ENCODE measurements around the gene NTMT1.

NTMT1 gene

DNA sequence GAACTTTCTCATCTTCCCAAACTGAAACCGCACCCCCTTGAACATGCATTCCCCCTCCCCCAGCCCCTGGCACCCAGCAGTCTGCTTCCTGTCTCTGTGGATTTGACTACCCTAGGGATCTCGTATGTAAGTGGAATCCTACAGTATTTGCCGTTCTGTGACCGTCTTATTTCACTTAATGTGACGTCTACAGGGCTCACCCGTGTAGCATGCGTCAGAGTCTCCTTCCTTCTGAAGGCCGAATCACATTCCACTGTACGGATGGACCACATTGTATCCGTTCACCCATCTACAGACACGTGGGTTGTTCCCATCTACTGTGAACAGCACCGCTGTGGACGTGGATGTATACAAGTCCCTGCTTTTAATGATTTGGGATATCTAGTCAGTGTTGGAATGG lies 44.0 kb downstream of the NTMT1 start:
- no peak for FAIRE-seq
- no peak for DNase-seq (ENCODE audit: extremely low spot score, insufficient read length, low read depth)

DNA sequence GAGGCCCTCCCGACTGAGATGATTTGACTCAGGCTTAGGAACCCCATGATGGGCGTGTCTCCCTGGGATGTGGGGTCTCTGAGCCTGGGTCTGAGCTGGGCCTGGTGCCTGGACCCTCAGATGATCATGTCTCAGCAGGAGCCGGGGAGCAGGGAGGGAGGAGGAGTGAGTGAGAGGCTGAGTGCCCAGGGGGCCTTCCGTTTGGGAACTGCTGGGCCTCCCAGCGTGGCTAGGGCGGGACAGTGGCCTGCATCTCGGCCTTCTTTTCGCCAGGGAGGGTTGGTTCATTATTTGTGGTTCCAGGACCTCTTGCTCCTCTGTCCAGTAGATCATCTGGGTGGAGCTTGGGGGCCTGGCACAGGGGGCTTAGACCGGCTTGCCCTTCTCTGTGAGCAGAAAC lies 45.1 kb downstream of the NTMT1 start:
- DNase-seq (ENCODE audit: extremely low spot score, insufficient read length, low read depth): no peak
- no peak for FAIRE-seq

DNA sequence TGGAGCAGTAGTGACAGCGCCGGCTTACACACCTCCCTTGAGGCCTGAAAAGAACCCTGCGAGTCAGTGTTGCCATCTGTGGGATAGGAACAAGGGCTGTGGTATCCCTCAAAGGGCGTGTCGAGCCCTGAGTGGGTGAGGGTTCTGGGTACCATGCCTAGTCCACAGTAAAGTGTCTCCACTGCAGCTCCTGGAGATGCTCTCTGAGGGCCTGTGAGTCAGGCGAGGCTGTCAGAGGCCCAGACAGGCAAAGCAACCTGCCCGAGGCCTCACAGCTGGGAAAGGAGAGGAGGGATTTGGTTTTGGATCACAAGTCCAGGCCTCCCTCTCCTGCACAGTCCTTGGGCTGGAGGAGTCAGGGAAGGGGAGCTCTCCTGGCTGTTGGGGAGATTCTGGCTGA lies 45.6 kb downstream of the NTMT1 start:
- DNase-seq (ENCODE audit: extremely low spot score, insufficient read length, low read depth) (no peak), FAIRE-seq (no peak)

- FAIRE-seq (no peak), DNase-seq (ENCODE audit: extremely low spot score, insufficient read length, low read depth) (no peak)
Observed at GRCh38 chr9:129672702-129673101, 46.7 kb downstream of the NTMT1 start.

- FAIRE-seq: no peak
- DNase-seq (ENCODE audit: extremely low spot score, insufficient read length, low read depth): no peak
Observed at GRCh38 chr9:129673602-129674001, 47.6 kb downstream of the NTMT1 start.

DNA sequence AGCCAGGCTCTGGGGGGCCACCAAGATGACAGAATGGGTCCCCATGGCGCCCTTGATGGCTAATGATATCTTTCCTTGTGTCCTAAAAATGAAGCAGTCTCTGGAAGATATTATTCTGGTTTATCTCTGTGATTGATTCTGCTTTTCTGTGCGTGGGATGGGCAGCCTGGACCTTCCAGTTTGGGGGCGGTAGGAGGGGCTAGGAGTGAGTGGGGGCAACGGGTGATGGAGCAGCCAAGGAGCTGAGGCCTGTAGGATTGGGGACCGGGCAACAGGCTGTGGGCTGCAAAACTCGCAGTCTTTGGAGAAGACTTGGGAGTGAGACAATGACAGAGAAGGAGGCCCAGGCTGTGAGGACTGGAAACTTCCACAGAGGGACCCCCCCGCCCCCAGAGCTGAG lies 48.3 kb downstream of the NTMT1 start:
- FAIRE-seq (no peak), DNase-seq (ENCODE audit: extremely low spot score, insufficient read length, low read depth) (no peak)

- FAIRE-seq: no peak
- DNase-seq (ENCODE audit: extremely low spot score, insufficient read length, low read depth): no peak
Observed at GRCh38 chr9:129675620-129676019, 49.7 kb downstream of the NTMT1 start.

- DNase-seq (ENCODE audit: extremely low spot score, insufficient read length, low read depth) (no peak), FAIRE-seq (no peak)
Observed at GRCh38 chr9:129676287-129676686, 50.3 kb downstream of the NTMT1 start.

- FAIRE-seq: no peak
- DNase-seq (ENCODE audit: extremely low spot score, insufficient read length, low read depth): no peak
Observed at GRCh38 chr9:129676975-129677374, 51.0 kb downstream of the NTMT1 start.

DNA sequence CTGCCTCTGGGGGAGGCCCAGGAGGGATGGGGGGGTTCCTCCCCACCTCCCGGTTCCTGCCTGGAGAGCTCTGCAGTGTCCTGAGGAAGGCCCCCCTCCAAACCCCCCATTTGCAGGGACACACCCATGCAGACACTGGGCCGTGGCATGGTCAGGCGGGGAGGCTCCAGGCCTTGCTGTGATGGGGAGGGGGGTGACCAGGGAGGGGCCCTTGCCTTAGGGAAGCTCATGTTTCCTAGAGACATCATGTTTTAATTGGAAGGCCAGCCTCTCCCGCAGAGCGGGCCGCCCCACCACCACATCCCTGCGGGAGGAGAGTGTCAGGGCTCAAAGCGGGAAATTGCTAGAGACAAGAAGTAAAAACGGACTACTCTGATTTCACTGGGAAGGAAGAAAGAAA lies 51.5 kb downstream of the NTMT1 start:
- DNase-seq (ENCODE audit: extremely low spot score, insufficient read length, low read depth): no peak
- no peak for FAIRE-seq

- FAIRE-seq: no peak
- no peak for DNase-seq (ENCODE audit: extremely low spot score, insufficient read length, low read depth)
Observed at GRCh38 chr9:129678844-129679243, 52.9 kb downstream of the NTMT1 start.

DNA sequence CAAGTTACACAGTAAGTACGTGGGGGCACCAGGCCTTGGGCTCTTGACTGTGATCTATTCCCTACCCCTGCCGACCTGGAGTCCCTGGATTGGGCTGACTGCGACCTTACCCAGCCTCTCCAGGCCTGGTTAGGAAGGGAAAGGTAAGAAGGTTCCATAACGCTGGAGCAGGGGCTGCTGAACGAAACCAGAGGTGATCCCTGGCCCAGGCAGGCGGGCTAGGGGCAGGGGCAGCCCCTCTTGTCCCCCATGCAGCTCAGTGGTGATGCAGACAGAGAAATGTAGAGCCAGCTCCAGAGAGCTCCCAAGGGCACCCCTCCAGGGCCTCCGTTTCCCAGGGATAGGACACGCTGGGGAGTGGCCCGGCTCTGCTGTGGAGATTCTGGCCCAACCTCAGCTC lies 53.6 kb downstream of the NTMT1 start:
- FAIRE-seq (no peak), DNase-seq (ENCODE audit: extremely low spot score, insufficient read length, low read depth) (no peak)

GRCh38 chr9:129681924-129682323 lies 56.0 kb downstream of the NTMT1 start:
- DNase-seq (ENCODE audit: extremely low spot score, insufficient read length, low read depth) (no peak), FAIRE-seq (no peak)

- DNase-seq (ENCODE audit: extremely low spot score, insufficient read length, low read depth): no peak
- no peak for FAIRE-seq
Observed at GRCh38 chr9:129682381-129682780, 56.4 kb downstream of the NTMT1 start.

DNA sequence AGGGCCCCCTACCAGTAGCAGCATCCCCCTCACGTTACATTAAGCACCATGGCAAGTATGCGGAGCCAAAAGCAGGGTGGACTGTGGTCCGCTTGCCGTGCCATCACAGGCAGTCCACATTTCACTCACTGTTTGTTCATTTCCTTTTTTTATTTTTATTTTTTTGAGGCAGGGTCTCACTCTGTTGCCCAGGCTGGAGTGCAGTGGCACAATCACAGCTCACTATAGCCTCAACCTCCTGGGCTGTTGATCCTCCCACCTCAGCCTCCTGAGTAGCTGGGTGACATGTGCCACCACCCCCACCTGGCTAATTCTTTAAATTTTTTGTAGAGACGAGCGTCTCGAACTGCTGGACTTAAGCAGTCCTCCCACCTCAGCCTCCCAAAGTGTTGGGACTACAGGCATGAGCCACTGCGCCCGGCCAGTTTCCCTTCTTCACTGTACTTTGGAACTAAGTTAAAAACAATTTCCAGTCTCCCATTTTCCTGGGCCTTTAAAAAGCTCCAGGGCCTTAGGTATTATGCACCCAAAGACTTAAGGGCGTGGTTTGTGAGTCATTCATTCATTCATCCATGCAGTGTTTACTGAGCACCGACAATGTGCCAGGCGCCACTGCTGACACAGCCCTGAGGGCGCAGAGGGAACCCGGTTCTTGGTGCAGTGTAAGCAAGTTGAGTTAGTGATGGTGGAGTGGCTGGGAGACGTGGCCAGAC lies 59.4 kb downstream of the NTMT1 start:
- FAIRE-seq: no peak
- no peak for DNase-seq (ENCODE audit: extremely low spot score, insufficient read length, low read depth)
